Urinary bladder (tissue), 4 donors: ENCODE results near the gene ZBED4. TPM values are rescaled to one million over a fixed set of nuclear protein-coding genes. Genes with fewer than 3 reads are reported as not detected.
"Not testable (repeated sequence)": the region's sequence is repeated elsewhere in the genome, so short reads cannot be mapped to it uniquely, and the experiment has no call there.

Experiments used
- DNase-seq: peaks from one replicate; pipeline ENCODE4 v3.0.0-alpha.2; 2015; ENCODE audit errors: extremely low spot score
- H3K27ac ChIP-seq: one replicate; pipeline ENCODE4 v1.5.1; 2013; ENCODE audit warnings: low read depth, mild to moderate bottlenecking, moderate library complexity
- H3K36me3 ChIP-seq: one replicate; pipeline ENCODE4 v1.6.1; 2013; ENCODE audit warnings: mild to moderate bottlenecking, moderate library complexity; ENCODE audit not compliant: insufficient read depth
- H3K4me1 ChIP-seq: one replicate; pipeline ENCODE4 v1.6.1; 2013; ENCODE audit warnings: mild to moderate bottlenecking, moderate library complexity; ENCODE audit not compliant: insufficient read depth
- H3K4me3 ChIP-seq: one replicate; pipeline ENCODE4 v1.5.1; 2013; ENCODE audit warnings: low read depth, low read length
- WGBS: extraction: QIAGEN DNeasy Blood & Tissue Kit; methylation state at CpG from one replicate; pipeline ENCODE4 v1.1.7; 2013; 5-methylcytosine and 5-hydroxymethylcytosine counted together
- polyA plus RNA-seq: library from polyadenylated mRNA; stranded (reverse); fragments of 200-250 nt; gene quantifications from one replicate; pipeline ENCODE4 v1.2.3, GENCODE V29; 2013
- total RNA-seq: library from RNA; depleted of rRNA; stranded (reverse); fragments of >200 nt; gene quantifications from one replicate; pipeline ENCODE4 v1.2.3, GENCODE V29; 2014
- donor health status: healthy with polysubstance abuse.
- donor health status: healthy.

The ZBED4 gene
- total and polyA plus RNA-seq, 2 donors = 4.6 to 7.8 TPM

GRCh38 chr22:49838771-49839717 is 14.6 kb upstream of the ZBED4 start:
- Histone ChIP-seq H3K36me3 (no peaks in the 10 kb centered on the region), H3K4me1 (no peaks in the 10 kb centered on the region), H3K4me3 (no peak overlapping the region), H3K27ac (no peak overlapping the region)
- WGBS = 66% methylated on average over 29 of the region's 29 CpGs
- no peak for DNase-seq

- no peaks in the 10 kb centered on the region for H3K4me1 ChIP-seq
- 76% methylated on average over 16 of the region's 16 CpGs for WGBS
- no peak overlapping the region for H3K4me3 ChIP-seq
- DNase-seq = no peak
- H3K27ac ChIP-seq = no peak overlapping the region
- H3K36me3 ChIP-seq = no peaks in the 10 kb centered on the region
Measured at GRCh38 chr22:49845241-49845640, 8.4 kb upstream of the ZBED4 start.

GRCh38 chr22:49845666-49846459 is 7.8 kb upstream of the ZBED4 start:
- 80% methylated on average over 19 of the region's 19 CpGs for WGBS
- no peaks in the 10 kb centered on the region for H3K36me3 ChIP-seq
- DNase-seq = no peak
- no peak overlapping the region for H3K4me3 ChIP-seq
- no peaks in the 10 kb centered on the region for H3K4me1 ChIP-seq
- H3K27ac ChIP-seq = no peak overlapping the region

GRCh38 chr22:49847751-49848689 is 5.6 kb upstream of the ZBED4 start:
- H3K36me3 ChIP-seq = no peaks in the 10 kb centered on the region
- no peaks in the 10 kb centered on the region for H3K4me1 ChIP-seq
- WGBS = 19% methylated on average over 64 of the region's 64 CpGs
- H3K27ac ChIP-seq = no peak overlapping the region
- no peak for DNase-seq
- peak overlapping the region; percentile 37 for H3K4me3 ChIP-seq

- Histone ChIP-seq H3K27ac (no peak overlapping the region), H3K4me1 (no peaks in the 10 kb centered on the region), H3K4me3 (peak overlapping the region; percentile 37), H3K36me3 (no peaks in the 10 kb centered on the region)
- under 1% methylated on average over 51 of the region's 51 CpGs for WGBS
- no peak for DNase-seq
Measured at GRCh38 chr22:49848690-49849160, 4.9 kb upstream of the ZBED4 start.

GRCh38 chr22:49849161-49850020 is 4.3 kb upstream of the ZBED4 start:
- Histone ChIP-seq H3K4me3 (peak overlapping the region; percentile 37), H3K4me1 (no peaks in the 10 kb centered on the region), H3K36me3 (no peaks in the 10 kb centered on the region), H3K27ac (no peak overlapping the region)
- 2% methylated on average over 89 of the region's 89 CpGs for WGBS
- no peak for DNase-seq

- no peak for DNase-seq
- 48% methylated on average over 31 of the region's 31 CpGs for WGBS
- Histone ChIP-seq H3K4me1 (no peaks in the 10 kb centered on the region), H3K4me3 (no peak overlapping the region), H3K27ac (no peak overlapping the region), H3K36me3 (no peaks in the 10 kb centered on the region)
Measured at GRCh38 chr22:49850021-49850911, 3.4 kb upstream of the ZBED4 start.

GRCh38 chr22:49850959-49851802 is 2.5 kb upstream of the ZBED4 start:
- WGBS = 79% methylated on average over 10 of the region's 10 CpGs
- Histone ChIP-seq H3K4me1 (no peaks in the 10 kb centered on the region), H3K4me3 (no peak overlapping the region), H3K36me3 (no peaks in the 10 kb centered on the region), H3K27ac (no peak overlapping the region)
- DNase-seq = no peak

GRCh38 chr22:49852568-49852897 is 1.1 kb upstream of the ZBED4 start:
- DNase-seq, H3K4me1 ChIP-seq, H3K27ac ChIP-seq, H3K36me3 ChIP-seq: not testable (repeated sequence)
- 57% methylated on average over 13 of the region's 13 CpGs for WGBS
- H3K4me3 ChIP-seq = peak overlapping the region; percentile 55

GRCh38 chr22:49853981-49854831 is 562 bp downstream of the ZBED4 start:
- WGBS = under 1% methylated on average over 101 of the region's 101 CpGs
- Histone ChIP-seq H3K4me3 (peak overlapping the region; percentile 92), H3K27ac (no peak overlapping the region), H3K4me1 (no peaks in the 10 kb centered on the region), H3K36me3 (no peaks in the 10 kb centered on the region)
- DNase-seq = no peak
